CD4-positive, alpha-beta T cell treated with Interleukin-21 for 1 hour (primary cell): ENCODE results near the gene CACNA1I.

ENCODE experiments used
- DNase-seq: peaks from one replicate; pipeline ENCODE4 v3.0.0-alpha.2; 2020

CACNA1I gene

GRCh38 chr22:39568278-39568981 lies 2.1 kb upstream of the CACNA1I start:
- no peak for DNase-seq

GRCh38 chr22:39569066-39569465 lies 1.5 kb upstream of the CACNA1I start:
- no peak for DNase-seq

- no peak for DNase-seq
These were observed 327 bp upstream of the CACNA1I start for GRCh38 chr22:39570226-39570625.

GRCh38 chr22:39571538-39571937 lies 985 bp downstream of the CACNA1I start:
- no peak for DNase-seq

- no peak for DNase-seq
These were observed 4.4 kb downstream of the CACNA1I start for GRCh38 chr22:39574779-39575551.

GRCh38 chr22:39575552-39575825 lies 4.9 kb downstream of the CACNA1I start:
- DNase-seq: no peak

- DNase-seq: no peak
These were observed 5.5 kb downstream of the CACNA1I start for GRCh38 chr22:39576027-39576426.

GRCh38 chr22:39577366-39577765 lies 6.8 kb downstream of the CACNA1I start:
- no peak for DNase-seq

GRCh38 chr22:39577900-39578299 lies 7.3 kb downstream of the CACNA1I start:
- DNase-seq: no peak

GRCh38 chr22:39580006-39580441 lies 9.5 kb downstream of the CACNA1I start:
- DNase-seq: no peak

GRCh38 chr22:39580795-39581194 lies 10.2 kb downstream of the CACNA1I start:
- DNase-seq: no peak

- DNase-seq: no peak
These were observed 10.8 kb downstream of the CACNA1I start for GRCh38 chr22:39581303-39581702.

- no peak for DNase-seq
These were observed 12.6 kb downstream of the CACNA1I start for GRCh38 chr22:39583066-39583667.

GRCh38 chr22:39589875-39590274 lies 19.3 kb downstream of the CACNA1I start:
- DNase-seq: no peak

- DNase-seq: no peak
These were observed 21.8 kb downstream of the CACNA1I start for GRCh38 chr22:39592081-39593065.

GRCh38 chr22:39593066-39593930 lies 22.7 kb downstream of the CACNA1I start:
- no peak for DNase-seq

GRCh38 chr22:39593931-39594285 lies 23.4 kb downstream of the CACNA1I start:
- DNase-seq: no peak

GRCh38 chr22:39594411-39594810 lies 23.9 kb downstream of the CACNA1I start:
- no peak for DNase-seq

- DNase-seq: no peak
These were observed 25.1 kb downstream of the CACNA1I start for GRCh38 chr22:39595622-39596172.

GRCh38 chr22:39596601-39597000 lies 26.0 kb downstream of the CACNA1I start:
- no peak for DNase-seq

- no peak for DNase-seq
These were observed 26.8 kb downstream of the CACNA1I start for GRCh38 chr22:39597236-39597869.
